Activated gamma-delta T cell (primary cell): ENCODE measurements around the gene LNPEP.

Experiments used
- DNase-seq: peaks from one replicate; lab custom pipeline; 2025; lab: John Stamatoyannopoulos, UW

The LNPEP gene

GRCh38 chr5:97000391-97000790 is 64.5 kb downstream of the LNPEP start:
- no peak for DNase-seq

GRCh38 chr5:97002983-97003382 is 67.1 kb downstream of the LNPEP start:
- no peak for DNase-seq

GRCh38 chr5:97004423-97005060 is 68.7 kb downstream of the LNPEP start:
- no peak for DNase-seq

DNA sequence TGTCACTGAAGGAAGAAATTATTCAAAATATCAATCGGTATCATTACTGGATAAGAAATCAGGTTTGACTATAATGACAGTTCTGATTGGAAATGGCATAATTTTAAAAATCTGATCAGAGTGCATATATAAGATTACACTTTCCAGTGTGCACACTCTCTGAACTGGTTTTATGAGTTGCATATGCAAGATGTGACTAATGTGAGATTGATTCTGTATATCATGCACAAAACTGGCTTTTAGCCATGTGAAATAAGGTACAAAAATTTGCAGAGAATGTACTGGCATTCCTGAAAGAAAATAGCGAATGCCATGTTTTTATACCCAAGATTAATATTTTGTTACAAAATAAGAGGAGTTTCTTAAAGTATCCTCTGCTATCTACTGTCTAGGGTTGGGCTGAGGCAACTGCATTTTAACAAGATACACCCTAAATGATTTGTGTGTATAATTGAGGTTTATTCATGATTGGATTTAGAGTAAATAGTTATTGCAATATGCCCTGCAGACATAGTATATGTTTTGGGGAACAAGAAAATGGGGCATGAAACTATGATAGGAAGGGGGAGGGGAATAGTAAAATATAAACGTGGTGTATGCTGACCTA is 70.7 kb downstream of the LNPEP start:
- no peak for DNase-seq

DNA sequence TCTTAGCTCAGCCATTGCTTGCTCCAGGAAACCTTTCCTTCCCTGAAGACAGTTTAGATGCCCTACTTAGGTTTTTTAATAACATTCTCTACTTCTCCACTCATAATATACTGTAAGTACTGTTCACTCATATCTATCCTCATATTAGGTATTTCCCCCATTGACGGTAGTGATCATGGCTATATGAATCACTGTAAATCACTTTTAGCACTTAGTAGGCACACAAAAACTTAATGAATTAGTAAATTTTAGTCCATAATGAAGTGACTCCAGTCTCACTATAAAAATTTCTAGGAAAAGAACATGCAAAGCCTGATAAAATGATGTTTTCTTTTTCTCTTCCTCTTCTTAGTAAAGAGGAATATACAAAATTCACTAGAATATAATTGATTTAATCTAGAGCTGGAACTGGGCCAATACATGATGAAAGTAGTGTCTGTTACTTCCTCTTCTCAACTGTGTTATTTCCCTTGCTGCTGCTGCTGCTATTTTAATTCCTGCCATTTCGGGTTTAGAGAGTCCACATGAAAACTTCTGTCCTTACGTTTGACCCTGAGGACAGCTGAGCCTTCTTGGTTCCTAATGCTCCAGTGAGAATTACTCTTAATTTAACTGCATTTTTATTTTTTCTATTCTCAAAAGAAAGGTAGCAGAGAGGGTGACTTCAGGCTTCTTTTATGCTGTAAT is 73.5 kb downstream of the LNPEP start:
- no peak for DNase-seq

DNA sequence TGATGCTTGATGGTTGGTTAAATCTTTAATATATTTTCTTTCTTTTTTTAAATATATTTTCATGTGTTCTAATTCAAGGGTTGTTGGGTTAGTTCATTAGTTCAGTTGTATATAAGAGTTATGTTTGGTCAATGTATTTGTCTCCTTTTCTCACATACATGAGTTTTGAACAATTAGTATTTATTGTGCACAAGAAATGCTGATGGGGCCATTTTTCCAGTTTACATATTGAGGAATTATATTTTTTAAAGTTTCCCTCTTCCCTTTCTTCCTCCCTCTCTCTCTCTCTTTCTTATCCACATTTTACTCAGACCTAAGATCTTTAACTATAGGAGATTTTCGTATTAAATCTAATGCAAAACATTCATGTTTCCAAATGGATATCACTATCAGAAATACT is 74.0 kb downstream of the LNPEP start:
- DNase-seq, result no peak

DNA sequence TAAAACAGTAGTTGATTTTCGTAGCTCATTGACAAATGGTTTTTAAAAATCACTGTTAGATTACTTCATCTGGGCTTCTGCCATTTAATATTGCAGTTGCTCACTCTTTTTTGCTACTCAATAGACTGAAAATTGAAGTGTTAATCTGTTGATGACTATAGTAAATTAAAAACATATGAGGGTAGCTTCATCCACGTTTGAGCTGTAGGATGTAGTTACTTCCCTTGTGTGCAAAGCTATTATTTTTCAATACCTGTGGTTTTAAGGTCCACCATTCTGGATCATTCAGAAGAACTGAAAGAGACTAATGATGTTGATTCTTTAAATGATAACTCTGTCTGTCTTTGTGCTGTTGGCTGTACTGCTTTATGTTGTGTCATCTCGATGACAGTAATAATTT is 74.7 kb downstream of the LNPEP start:
- no peak for DNase-seq

- DNase-seq, result no peak
Observed at GRCh38 chr5:97011567-97011966, 75.7 kb downstream of the LNPEP start.

DNA sequence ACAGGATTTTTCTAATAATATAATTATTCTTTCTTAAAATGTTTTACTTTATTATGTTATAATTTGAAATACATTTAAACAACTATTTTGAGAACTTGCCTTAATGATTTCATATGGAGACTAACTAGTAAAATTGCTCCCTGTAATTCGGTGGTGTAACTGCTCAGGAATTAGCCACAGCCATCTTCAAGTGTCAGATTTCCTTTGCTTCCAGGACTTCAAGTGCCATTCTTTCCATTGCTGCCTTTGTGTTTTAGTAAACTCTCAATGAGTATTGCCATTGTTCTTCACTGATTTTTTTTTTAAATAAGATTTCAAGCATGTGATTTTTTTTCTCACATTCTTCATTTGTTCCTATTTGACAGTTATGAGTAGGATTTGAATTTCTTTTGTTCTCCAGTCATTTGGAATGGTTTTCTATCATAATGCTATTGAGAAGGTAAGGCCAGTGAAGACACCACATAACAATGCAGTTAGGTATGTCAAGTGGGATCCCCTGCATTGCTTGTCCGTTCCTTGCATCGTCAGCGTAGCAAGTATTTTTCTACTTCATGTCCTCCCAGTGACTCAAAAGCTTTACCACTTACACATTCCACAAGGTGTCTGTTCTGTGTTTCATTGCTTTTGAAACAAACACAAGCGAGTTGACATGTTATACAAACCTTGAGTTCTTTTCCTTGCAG is 83.7 kb downstream of the LNPEP start:
- DNase-seq, result no peak

- DNase-seq, result no peak
Observed at GRCh38 chr5:97021416-97021815, 85.5 kb downstream of the LNPEP start.

GRCh38 chr5:97022898-97023297 is 87.0 kb downstream of the LNPEP start:
- DNase-seq, result no peak

DNA sequence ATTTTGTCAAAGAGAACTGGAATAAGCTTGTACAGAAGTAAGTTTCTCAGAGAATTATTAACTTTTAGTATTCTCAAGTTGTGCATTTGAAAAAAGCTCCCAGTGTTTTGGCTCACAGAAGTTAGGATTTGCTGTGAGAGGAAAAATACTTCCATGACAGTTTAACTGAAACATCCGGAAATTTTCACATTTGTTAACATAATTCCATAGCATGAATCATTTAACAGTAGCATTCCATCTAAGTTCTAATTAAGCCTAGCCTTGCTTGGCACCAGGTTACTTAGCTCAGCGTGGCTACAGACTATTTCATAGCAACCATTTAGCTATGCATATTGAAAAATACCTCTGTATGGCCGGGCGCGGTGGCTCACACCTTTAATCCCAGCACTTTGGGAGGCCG is 90.8 kb downstream of the LNPEP start:
- no peak for DNase-seq

GRCh38 chr5:97037819-97038218 is 101.9 kb downstream of the LNPEP start:
- DNase-seq, result no peak

GRCh38 chr5:97041239-97041638 is 105.4 kb downstream of the LNPEP start:
- DNase-seq, result no peak

DNA sequence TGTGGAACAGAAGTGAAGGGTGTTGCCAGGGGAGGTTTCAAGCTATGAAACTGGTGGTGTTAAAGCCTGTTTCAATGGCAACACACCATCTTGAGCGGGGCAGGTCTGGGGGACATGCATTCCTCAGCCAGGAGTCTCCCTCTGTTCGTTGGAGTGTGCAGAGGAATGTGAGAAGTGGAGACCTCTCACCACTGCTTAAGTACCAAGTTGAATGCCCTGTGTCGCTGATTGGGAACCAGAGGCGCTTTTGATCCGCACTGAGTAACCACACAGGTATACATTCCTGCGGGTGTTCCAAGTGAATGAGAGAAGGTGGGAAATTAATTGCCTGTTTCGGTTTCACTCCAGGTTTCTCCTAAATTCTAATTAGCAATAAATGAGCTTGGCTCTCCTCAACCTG is 107.1 kb downstream of the LNPEP start:
- DNase-seq, result no peak

GRCh38 chr5:97043511-97043910 is 107.6 kb downstream of the LNPEP start:
- DNase-seq, result no peak

GRCh38 chr5:97044052-97044451 is 108.2 kb downstream of the LNPEP start:
- DNase-seq, result no peak

DNA sequence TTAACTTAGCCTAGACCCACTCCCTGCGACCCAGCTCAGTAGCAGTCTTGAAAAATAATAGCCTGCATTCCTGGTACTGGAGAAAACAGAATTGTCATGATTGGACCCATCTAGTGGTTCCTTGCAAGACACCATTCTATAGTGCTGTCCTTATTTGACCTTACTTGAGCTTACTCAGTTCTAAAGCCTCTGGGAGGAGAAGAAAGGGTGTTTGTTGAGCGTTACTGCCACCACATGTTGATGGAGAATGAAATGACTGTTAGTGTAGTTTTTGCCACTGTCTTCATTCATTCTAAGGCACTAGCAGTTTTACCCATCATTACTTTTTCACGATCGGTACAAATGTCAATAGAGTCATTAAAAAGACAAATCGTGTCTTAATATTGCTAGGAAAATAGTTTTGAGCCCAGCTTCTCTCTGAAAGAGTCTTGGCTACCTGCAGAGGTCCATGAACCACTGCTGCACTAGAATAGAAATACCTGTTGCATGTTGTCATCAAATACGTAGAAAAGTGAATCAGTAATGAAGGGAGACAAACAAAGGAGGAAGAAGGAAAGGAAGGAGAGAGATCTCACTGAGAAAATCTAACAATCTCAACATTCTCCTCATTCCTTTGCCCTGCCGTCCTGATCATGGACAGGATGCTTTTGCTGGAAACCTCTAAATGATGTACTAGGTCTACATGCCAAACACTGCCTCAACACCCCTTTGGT is 110.5 kb downstream of the LNPEP start:
- DNase-seq, result no peak

DNA sequence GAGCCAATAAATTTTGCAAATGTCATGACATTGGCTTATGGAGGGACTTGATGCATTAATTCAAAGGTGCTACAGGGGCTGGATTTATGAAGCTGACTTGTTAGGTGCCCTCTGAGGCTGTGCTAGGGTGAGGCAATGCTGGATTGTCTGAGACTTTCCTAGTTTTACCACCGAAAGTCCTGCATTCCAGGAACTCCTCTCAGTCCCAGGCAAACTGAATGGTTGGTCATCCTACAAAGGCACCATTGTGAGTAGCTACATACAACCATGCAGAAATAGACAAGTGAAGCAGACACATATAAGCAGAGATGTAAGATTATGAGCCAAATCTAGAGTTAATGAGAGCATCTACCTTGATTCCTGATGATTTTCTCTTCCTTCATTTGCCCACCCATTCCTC is 111.2 kb downstream of the LNPEP start:
- DNase-seq, result no peak

- DNase-seq, result no peak
Observed at GRCh38 chr5:97049175-97049574, 113.3 kb downstream of the LNPEP start.

GRCh38 chr5:97056263-97056662 is 120.4 kb downstream of the LNPEP start:
- DNase-seq, result no peak

- DNase-seq, result no peak
Observed at GRCh38 chr5:97062046-97062445, 126.2 kb downstream of the LNPEP start.
